GM23338 (cell line): ENCODE measurements around the gene AZGP1.

Experiments
- CTCF ChIP-seq, 2 experiments: fragments of 200-600 bp in 1 of 2; sonication (generic) in 1 of 2; conservative IDR thresholded peaks; 2 replicates each; pipeline versions ENCODE4 v1.5.1 to v1.6.1; 2016 to 2017; ENCODE audit warnings: antibody characterized with exemption in 2 of 2, low read depth in 2 of 2, mild to moderate bottlenecking in 2 of 2, moderate library complexity in 1 of 2
- EZH2 ChIP-seq: fragments of 200-600 bp; sonication (generic); IDR thresholded peaks from one replicate; pipeline ENCODE4 v1.8.0; 2017; ENCODE audit warnings: antibody characterized with exemption, mild to moderate bottlenecking, low read depth; ENCODE audit not compliant: unreplicated experiment

- no peak for TF ChIP-seq CTCF (conservative IDR thresholded peaks at IDR 0.05; ENCODE audit: low read depth in 2 of 2)
- no peak for TF ChIP-seq EZH2
Observed at GRCh38 chr7:99987846-99988245, 12.0 kb upstream of the AZGP1 start.
